Stimulated activated CD4-positive, alpha-beta T cell treated with anti-CD3 and anti-CD28 coated beads, Interleukin-4, amount 100 ng/mL, for 1 hour (primary cell): ENCODE results near the gene UBL4B.

Source experiments
- DNase-seq: peaks from one replicate; pipeline ENCODE4 v3.0.0-alpha.2; 2020

Gene UBL4B

GRCh38 chr1:110086961-110087360, 25.3 kb upstream of the UBL4B start:
- DNase-seq = no peak

- peak; percentile 32 for DNase-seq
These were observed 24.2 kb upstream of the UBL4B start for GRCh38 chr1:110087812-110088738.

- no peak for DNase-seq
These were observed 23.4 kb upstream of the UBL4B start for GRCh38 chr1:110088739-110089316.

- no peak for DNase-seq
These were observed 22.5 kb upstream of the UBL4B start for GRCh38 chr1:110089561-110090275.

- no peak for DNase-seq
These were observed 20.9 kb upstream of the UBL4B start for GRCh38 chr1:110091381-110091780.

GRCh38 chr1:110091791-110092190, 20.5 kb upstream of the UBL4B start:
- DNase-seq = no peak

- no peak for DNase-seq
These were observed 19.3 kb upstream of the UBL4B start for GRCh38 chr1:110092991-110093390.

- DNase-seq = no peak
These were observed 17.1 kb upstream of the UBL4B start for GRCh38 chr1:110094931-110095654.

- no peak for DNase-seq
These were observed 14.6 kb upstream of the UBL4B start for GRCh38 chr1:110097507-110098221.

GRCh38 chr1:110098222-110099026, 13.8 kb upstream of the UBL4B start:
- DNase-seq = no peak

GRCh38 chr1:110100335-110100734, 11.9 kb upstream of the UBL4B start:
- no peak for DNase-seq

GRCh38 chr1:110102081-110102480, 10.2 kb upstream of the UBL4B start:
- no peak for DNase-seq

GRCh38 chr1:110106013-110106941, 6.0 kb upstream of the UBL4B start:
- peak; percentile 56 for DNase-seq

GRCh38 chr1:110107867-110108469, 4.3 kb upstream of the UBL4B start:
- no peak for DNase-seq

- no peak for DNase-seq
These were observed 1.2 kb upstream of the UBL4B start for GRCh38 chr1:110111081-110111480.

- DNase-seq = no peak
These were observed 413 bp downstream of the UBL4B start for GRCh38 chr1:110112656-110113055.

- no peak for DNase-seq
These were observed 1.3 kb downstream of the UBL4B start for GRCh38 chr1:110113551-110113950.

GRCh38 chr1:110114173-110114572, 1.9 kb downstream of the UBL4B start:
- no peak for DNase-seq

GRCh38 chr1:110114784-110115183, 2.5 kb downstream of the UBL4B start:
- DNase-seq = no peak
